ENCODE data around the gene MRPS23. TPM values are rescaled to one million over a fixed set of nuclear protein-coding genes. Genes with fewer than 3 reads are reported as not detected.

MRPS23 gene
- total and polyA plus RNA-seq, 2 of the 8 experiments (the other 6 are each of a cell fraction or from before 2014, with no cell fraction given), result 38.6 to 60.4 TPM

DNA sequence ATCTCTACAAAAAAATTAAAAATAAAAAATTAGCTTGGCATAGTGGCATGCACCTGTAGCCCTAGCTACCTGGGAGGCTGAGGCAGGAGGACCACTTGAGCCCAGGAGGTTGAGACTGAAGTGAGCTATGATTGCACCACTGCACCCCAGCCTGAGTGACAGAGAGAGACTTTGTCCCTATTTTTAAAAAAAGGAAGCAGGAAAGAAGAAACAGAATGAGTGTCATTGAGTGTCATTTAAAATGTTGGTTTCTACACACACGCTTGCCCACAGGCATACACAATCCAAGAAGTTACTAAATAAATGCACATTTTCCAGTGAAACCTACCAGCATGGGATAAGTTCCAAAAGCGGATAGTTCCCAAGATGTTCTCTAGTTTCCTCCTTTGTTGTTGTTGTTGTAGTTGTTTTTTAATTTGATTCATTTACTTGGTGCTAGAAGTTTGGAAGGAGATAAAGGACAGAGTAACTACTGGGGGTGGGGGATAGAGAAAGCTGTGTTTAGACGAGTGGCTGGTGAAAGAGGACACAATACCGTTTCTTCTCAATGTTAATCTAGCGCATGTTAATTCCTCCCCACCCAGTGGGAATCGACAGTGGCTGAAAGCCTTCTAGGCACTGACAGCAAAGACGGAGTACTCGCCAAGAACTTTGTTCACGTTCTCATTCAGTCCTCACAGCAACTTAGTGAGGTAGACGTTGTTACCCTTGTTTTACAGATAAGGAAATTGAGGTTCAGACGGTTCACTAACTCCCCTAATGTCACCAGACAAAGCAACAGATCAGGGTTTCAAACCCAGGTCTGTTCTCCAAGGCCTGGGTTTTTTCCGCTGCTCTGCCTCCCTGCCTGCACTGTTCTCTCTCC lies 17.3 kb downstream of the MRPS23 start (continued):
- TF ChIP-seq, protein P1, sequence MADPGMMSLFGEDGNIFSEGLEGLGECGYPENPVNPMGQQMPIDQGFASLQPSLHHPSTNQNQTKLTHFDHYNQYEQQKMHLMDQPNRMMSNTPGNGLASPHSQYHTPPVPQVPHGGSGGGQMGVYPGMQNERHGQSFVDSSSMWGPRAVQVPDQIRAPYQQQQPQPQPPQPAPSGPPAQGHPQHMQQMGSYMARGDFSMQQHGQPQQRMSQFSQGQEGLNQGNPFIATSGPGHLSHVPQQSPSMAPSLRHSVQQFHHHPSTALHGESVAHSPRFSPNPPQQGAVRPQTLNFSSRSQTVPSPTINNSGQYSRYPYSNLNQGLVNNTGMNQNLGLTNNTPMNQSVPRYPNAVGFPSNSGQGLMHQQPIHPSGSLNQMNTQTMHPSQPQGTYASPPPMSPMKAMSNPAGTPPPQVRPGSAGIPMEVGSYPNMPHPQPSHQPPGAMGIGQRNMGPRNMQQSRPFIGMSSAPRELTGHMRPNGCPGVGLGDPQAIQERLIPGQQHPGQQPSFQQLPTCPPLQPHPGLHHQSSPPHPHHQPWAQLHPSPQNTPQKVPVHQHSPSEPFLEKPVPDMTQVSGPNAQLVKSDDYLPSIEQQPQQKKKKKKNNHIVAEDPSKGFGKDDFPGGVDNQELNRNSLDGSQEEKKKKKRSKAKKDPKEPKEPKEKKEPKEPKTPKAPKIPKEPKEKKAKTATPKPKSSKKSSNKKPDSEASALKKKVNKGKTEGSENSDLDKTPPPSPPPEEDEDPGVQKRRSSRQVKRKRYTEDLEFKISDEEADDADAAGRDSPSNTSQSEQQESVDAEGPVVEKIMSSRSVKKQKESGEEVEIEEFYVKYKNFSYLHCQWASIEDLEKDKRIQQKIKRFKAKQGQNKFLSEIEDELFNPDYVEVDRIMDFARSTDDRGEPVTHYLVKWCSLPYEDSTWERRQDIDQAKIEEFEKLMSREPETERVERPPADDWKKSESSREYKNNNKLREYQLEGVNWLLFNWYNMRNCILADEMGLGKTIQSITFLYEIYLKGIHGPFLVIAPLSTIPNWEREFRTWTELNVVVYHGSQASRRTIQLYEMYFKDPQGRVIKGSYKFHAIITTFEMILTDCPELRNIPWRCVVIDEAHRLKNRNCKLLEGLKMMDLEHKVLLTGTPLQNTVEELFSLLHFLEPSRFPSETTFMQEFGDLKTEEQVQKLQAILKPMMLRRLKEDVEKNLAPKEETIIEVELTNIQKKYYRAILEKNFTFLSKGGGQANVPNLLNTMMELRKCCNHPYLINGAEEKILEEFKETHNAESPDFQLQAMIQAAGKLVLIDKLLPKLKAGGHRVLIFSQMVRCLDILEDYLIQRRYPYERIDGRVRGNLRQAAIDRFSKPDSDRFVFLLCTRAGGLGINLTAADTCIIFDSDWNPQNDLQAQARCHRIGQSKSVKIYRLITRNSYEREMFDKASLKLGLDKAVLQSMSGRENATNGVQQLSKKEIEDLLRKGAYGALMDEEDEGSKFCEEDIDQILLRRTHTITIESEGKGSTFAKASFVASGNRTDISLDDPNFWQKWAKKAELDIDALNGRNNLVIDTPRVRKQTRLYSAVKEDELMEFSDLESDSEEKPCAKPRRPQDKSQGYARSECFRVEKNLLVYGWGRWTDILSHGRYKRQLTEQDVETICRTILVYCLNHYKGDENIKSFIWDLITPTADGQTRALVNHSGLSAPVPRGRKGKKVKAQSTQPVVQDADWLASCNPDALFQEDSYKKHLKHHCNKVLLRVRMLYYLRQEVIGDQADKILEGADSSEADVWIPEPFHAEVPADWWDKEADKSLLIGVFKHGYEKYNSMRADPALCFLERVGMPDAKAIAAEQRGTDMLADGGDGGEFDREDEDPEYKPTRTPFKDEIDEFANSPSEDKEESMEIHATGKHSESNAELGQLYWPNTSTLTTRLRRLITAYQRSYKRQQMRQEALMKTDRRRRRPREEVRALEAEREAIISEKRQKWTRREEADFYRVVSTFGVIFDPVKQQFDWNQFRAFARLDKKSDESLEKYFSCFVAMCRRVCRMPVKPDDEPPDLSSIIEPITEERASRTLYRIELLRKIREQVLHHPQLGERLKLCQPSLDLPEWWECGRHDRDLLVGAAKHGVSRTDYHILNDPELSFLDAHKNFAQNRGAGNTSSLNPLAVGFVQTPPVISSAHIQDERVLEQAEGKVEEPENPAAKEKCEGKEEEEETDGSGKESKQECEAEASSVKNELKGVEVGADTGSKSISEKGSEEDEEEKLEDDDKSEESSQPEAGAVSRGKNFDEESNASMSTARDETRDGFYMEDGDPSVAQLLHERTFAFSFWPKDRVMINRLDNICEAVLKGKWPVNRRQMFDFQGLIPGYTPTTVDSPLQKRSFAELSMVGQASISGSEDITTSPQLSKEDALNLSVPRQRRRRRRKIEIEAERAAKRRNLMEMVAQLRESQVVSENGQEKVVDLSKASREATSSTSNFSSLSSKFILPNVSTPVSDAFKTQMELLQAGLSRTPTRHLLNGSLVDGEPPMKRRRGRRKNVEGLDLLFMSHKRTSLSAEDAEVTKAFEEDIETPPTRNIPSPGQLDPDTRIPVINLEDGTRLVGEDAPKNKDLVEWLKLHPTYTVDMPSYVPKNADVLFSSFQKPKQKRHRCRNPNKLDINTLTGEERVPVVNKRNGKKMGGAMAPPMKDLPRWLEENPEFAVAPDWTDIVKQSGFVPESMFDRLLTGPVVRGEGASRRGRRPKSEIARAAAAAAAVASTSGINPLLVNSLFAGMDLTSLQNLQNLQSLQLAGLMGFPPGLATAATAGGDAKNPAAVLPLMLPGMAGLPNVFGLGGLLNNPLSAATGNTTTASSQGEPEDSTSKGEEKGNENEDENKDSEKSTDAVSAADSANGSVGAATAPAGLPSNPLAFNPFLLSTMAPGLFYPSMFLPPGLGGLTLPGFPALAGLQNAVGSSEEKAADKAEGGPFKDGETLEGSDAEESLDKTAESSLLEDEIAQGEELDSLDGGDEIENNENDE (IDR thresholded peaks at IDR 0.05; ENCODE audit: insufficient replicate concordance, low read length), result no peak
- TF ChIP-seq EP300 (IDR thresholded peaks at IDR 0.05; ENCODE audit: borderline replicate concordance in 1 of 2, low read depth in 2 of 2, low read length in 2 of 2) (no peak), GABPA (IDR thresholded peaks at IDR 0.05; ENCODE audit: borderline replicate concordance, insufficient read depth, low read length) (no peak), RNF2 (IDR thresholded peaks at IDR 0.05; ENCODE audit: borderline replicate concordance, low read depth, low read length, missing control alignments, poor library complexity, severe bottlenecking) (no peak), MAFK (IDR thresholded peaks at IDR 0.05; ENCODE audit: low read depth, low read length) (no peak), NANOG (IDR thresholded peaks at IDR 0.05; ENCODE audit: insufficient read depth, low read depth, low read length, poor library complexity, severe bottlenecking) (no peak), SIN3A (conservative IDR thresholded peaks at IDR 0.05 in 1 of 2, IDR thresholded peaks at IDR 0.05 in 1 of 2; ENCODE audit: low read depth in 1 of 2, low read length in 2 of 2) (no peak), JUN (IDR thresholded peaks at IDR 0.05; ENCODE audit: low read depth, low read length) (no peak)
